ENCODE measurements around the gene DKK2.
"Not testable (repeated sequence)": the region's sequence is repeated elsewhere in the genome, so short reads cannot be mapped to it uniquely, and the experiment has no call there.

Gene DKK2

GRCh38 chr4:106951891-106952290 is 84.2 kb downstream of the DKK2 start:
- DNase-seq (ENCODE audit: low read depth), result no peak
- TF ChIP-seq CTCF (IDR thresholded peaks at IDR 0.05; ENCODE audit: low read depth, low read length, missing control alignments), result no peak
- in situ Hi-C loops (cut with HindIII; ENCODE audit: low sequenced_read_pairs), result no loop called here
- H3K4me3 ChIP-seq (ENCODE audit: low read depth, low read length), result no peak overlapping the region

- in situ Hi-C loops (cut with HindIII; ENCODE audit: low sequenced_read_pairs), result no loop called here
Measured at GRCh38 chr4:106941841-106942240, 94.3 kb downstream of the DKK2 start.

GRCh38 chr4:106930522-106930921 is 105.6 kb downstream of the DKK2 start:
- no peak for TF ChIP-seq CTCF (IDR thresholded peaks at IDR 0.05; ENCODE audit: low read depth, low read length, missing control alignments)
- no peak overlapping the region for H3K4me3 ChIP-seq (ENCODE audit: low read depth, low read length)
- DNase-seq (ENCODE audit: low read depth), result no peak
- in situ Hi-C loops (cut with HindIII; ENCODE audit: low sequenced_read_pairs), result no loop called here

More at GRCh38 chr4:106941841-106942240, 94.3 kb downstream of the DKK2 start:
- no peak for DNase-seq (ENCODE audit: low read depth)
- H3K4me3 ChIP-seq (ENCODE audit: low read depth, low read length), result no peak overlapping the region
- TF ChIP-seq CTCF (IDR thresholded peaks at IDR 0.05; ENCODE audit: low read depth, low read length, missing control alignments), result no peak

GRCh38 chr4:106929248-106929647 is 106.9 kb downstream of the DKK2 start:
- no peak for DNase-seq (ENCODE audit: low read depth)
- no peak overlapping the region for H3K4me3 ChIP-seq (ENCODE audit: low read depth, low read length)
- in situ Hi-C loops (cut with HindIII; ENCODE audit: low sequenced_read_pairs), result no loop called here
- no peak for TF ChIP-seq CTCF (IDR thresholded peaks at IDR 0.05; ENCODE audit: low read depth, low read length, missing control alignments)

GRCh38 chr4:106914223-106914622 is 121.9 kb downstream of the DKK2 start:
- DNase-seq (ENCODE audit: low read depth), result no peak
- TF ChIP-seq CTCF (IDR thresholded peaks at IDR 0.05; ENCODE audit: low read depth, low read length, missing control alignments), result no peak
- in situ Hi-C loops (cut with HindIII; ENCODE audit: low sequenced_read_pairs), result no loop called here
- H3K4me3 ChIP-seq (ENCODE audit: low read depth, low read length), result no peak overlapping the region

GRCh38 chr4:106909486-106910188 is 126.5 kb downstream of the DKK2 start:
- no peak for TF ChIP-seq CTCF (IDR thresholded peaks at IDR 0.05; ENCODE audit: low read depth, low read length, missing control alignments)
- H3K4me3 ChIP-seq (ENCODE audit: low read depth, low read length), result no peak overlapping the region
- no peak for DNase-seq (ENCODE audit: low read depth)
- in situ Hi-C loops (cut with HindIII; ENCODE audit: low sequenced_read_pairs), result no loop called here

- H3K4me3 ChIP-seq (ENCODE audit: low read depth, low read length); in situ Hi-C loops (cut with HindIII; ENCODE audit: low sequenced_read_pairs); DNase-seq (ENCODE audit: low read depth): not testable (repeated sequence)
Measured at GRCh38 chr4:106908049-106908448, 128.1 kb downstream of the DKK2 start.
